SK-N-MC (cell line): ENCODE results near the gene HIF1A.
"Not testable (repeated sequence)": the region's sequence is repeated elsewhere in the genome, so short reads cannot be mapped to it uniquely, and the experiment has no call there.

Source experiments
- EZH2 ChIP-seq: fragments of 200-600 bp; sonication (generic); IDR thresholded peaks from one replicate; pipeline ENCODE4 v1.6.1; 2017; ENCODE audit warnings: antibody characterized with exemption
- POLR2AphosphoS5 ChIP-seq: IDR thresholded peaks from 2 replicates; pipeline ENCODE4 v1.6.1; 2012; ENCODE audit warnings: mild to moderate bottlenecking, low read depth, low read length, borderline replicate concordance

DNA sequence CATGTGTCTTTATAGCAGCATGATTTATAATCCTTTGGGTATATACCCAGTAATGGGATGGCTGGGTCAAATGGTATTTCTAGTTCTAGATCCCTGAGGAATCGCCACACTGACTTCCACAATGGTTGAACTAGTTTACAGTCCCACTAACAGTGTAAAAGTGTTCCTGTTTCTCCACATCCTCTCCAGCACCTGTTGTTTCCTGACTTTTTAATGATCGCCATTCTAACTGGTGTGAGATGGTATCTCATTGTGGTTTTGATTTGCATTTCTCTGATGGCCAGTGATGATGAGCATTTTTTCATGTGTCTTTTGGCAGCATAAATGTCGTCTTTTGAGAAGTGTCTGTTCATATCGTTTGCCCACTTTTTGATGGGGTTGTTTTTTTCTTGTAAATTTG, 12.5 kb downstream of the HIF1A start:
- not testable (repeated sequence) for TF ChIP-seq EZH2, POLR2AphosphoS5
